ENCODE data around the gene CLASRP. TPM values are rescaled to one million over a fixed set of nuclear protein-coding genes. Genes with fewer than 3 reads are reported as not detected.

The CLASRP gene
- total RNA-seq, 1 experiment from 2014 or later: 87.1 TPM

GRCh38 chr19:45074744-45075300 lies 36.0 kb downstream of the CLASRP start:
- H4K8ac ChIP-seq (replicated peaks; ENCODE audit: insufficient read length, low read depth, low read length): no peak overlapping the region
- Mint-ChIP-seq H3K27ac (peak overlapping the region; percentile 28 to 85 (median 68); a peak in 4 of 7 replicates), H3K4me1 (peaks cover 24 to 30% of the 10 kb centered on the region in 2 experiments), H3K27me3 (ENCODE audit: low read depth) (no peaks in the 10 kb centered on the region), H3K36me3 (ENCODE audit: insufficient read depth in 1 of 3, low read depth in 3 of 3) (peaks cover 13 to 35% (median 33%) of the 10 kb centered on the region in 3 experiments), H3K9me3 (no peaks in the 10 kb centered on the region; a peak in 1 of 5 replicates), H3K4me3 (peak overlapping the region; percentile 82 to 92)
- no peak overlapping the region for H3K18ac ChIP-seq (ENCODE audit: insufficient read length, low read depth, low read length)
- H2BK120ac ChIP-seq (ENCODE audit: low read depth, low read length, poor library complexity, severe bottlenecking): no peak overlapping the region
- H3K4ac ChIP-seq (ENCODE audit: low read depth, low read length): no peak overlapping the region
- peaks cover 17% of the 10 kb centered on the region for H3K23me2 ChIP-seq (ENCODE audit: insufficient read length, low read depth, low read length, poor library complexity, severe bottlenecking)
- no peak overlapping the region for H2BK15ac ChIP-seq (ENCODE audit: low read depth, low read length)
- H3K79me2 ChIP-seq (ENCODE audit: insufficient read depth, low read length): peaks cover 2% of the 10 kb centered on the region; the same call in 1 of the 2 replicates
- H4K5ac ChIP-seq (ENCODE audit: insufficient read length, low read depth, low read length): no peak overlapping the region
- H3K23ac ChIP-seq (ENCODE audit: insufficient read length, low read depth, low read length): no peak overlapping the region
- H2BK12ac ChIP-seq (ENCODE audit: insufficient read length, low read depth, low read length): no peak overlapping the region
- TF ChIP-seq CTCF (conservative IDR thresholded peaks at IDR 0.05): no peak
- no peak overlapping the region for H3K9ac ChIP-seq (ENCODE audit: extremely low read depth, insufficient read length, low read length)
- H4K91ac ChIP-seq (ENCODE audit: insufficient read length, low read depth, low read length): no peak overlapping the region
- H3K9me3 ChIP-seq (ENCODE audit: control insufficient read depth, low read depth, low read length): no peaks in the 10 kb centered on the region
- DNase-seq: peak; percentile 57
- WGBS (ENCODE audit: extremely low coverage, insufficient read length, low lambda C conversion rate): no CpG with 5 or more reads among the region's 11 CpGs
- H3K79me1 ChIP-seq (ENCODE audit: insufficient read depth, low read depth, low read length, poor library complexity, severe bottlenecking): no peaks in the 10 kb centered on the region
- no peak overlapping the region for H3T11ph ChIP-seq (ENCODE audit: low read length)
- H2AFZ ChIP-seq (ENCODE audit: low read length): no peak overlapping the region
- no peak overlapping the region for H2BK20ac ChIP-seq (ENCODE audit: low read depth, low read length, poor library complexity, severe bottlenecking)
- H3K4me1 ChIP-seq (ENCODE audit: insufficient read depth, low read length): peaks cover 10% of the 10 kb centered on the region; the same call in 1 of the 2 replicates
- H4K20me1 ChIP-seq (ENCODE audit: control insufficient read depth, insufficient read depth, insufficient read length): no peaks in the 10 kb centered on the region
- no peak overlapping the region for H3K27ac ChIP-seq (ENCODE audit: insufficient read length, low read depth, low read length)
- peak overlapping the region; percentile 79 for H3K4me2 ChIP-seq (ENCODE audit: insufficient read depth, insufficient read length, low read length)
- H2BK5ac ChIP-seq (ENCODE audit: insufficient read length, low read length): no peak overlapping the region
- H3K56ac ChIP-seq (ENCODE audit: insufficient read length, low read depth, low read length): no peak overlapping the region
- H2AK5ac ChIP-seq (ENCODE audit: insufficient read length, low read length): no peak overlapping the region
- H3K14ac ChIP-seq (ENCODE audit: insufficient read depth, low read length): no peak overlapping the region
- H3K27me3 ChIP-seq (ENCODE audit: insufficient read depth, low read length): no peaks in the 10 kb centered on the region
